MM.1S (cell line): ENCODE results near the gene ZNF385D.

Experiments
- DNase-seq: peaks from one replicate; pipeline ENCODE4 v3.0.0-alpha.2; 2015
- H2AFZ ChIP-seq: fragments of 300-600 bp; sonication (generic); 2 replicates; pipeline ENCODE4 v1.6.0; 2016; ENCODE audit warnings: antibody characterized with exemption, low read length
- H3F3A ChIP-seq: fragments of 300-600 bp; sonication (generic); 2 replicates; pipeline ENCODE4 v1.6.1; 2016; ENCODE audit warnings: mild to moderate bottlenecking, antibody characterized with exemption, low read length, moderate library complexity, mixed read lengths; ENCODE audit not compliant: insufficient read depth
- H3K27ac ChIP-seq: fragments of 300-600 bp; sonication (generic); 2 replicates; pipeline ENCODE4 v1.5.1; 2016; ENCODE audit warnings: mild to moderate bottlenecking, low read length
- H3K27me3 ChIP-seq: fragments of 300-600 bp; sonication (generic); replicated peaks from 2 replicates; pipeline ENCODE4 v1.6.0; 2016; ENCODE audit warnings: low read length; ENCODE audit not compliant: insufficient read depth
- H3K36me3 ChIP-seq: fragments of 300-600 bp; sonication (generic); replicated peaks from 2 replicates; pipeline ENCODE4 v1.6.1; 2016; ENCODE audit warnings: mild to moderate bottlenecking, low read length, mixed read lengths; ENCODE audit not compliant: insufficient read depth
- H3K4me1 ChIP-seq: fragments of 300-600 bp; sonication (generic); 2 replicates; pipeline ENCODE4 v1.6.1; 2016; ENCODE audit warnings: low read length, mixed read lengths
- H3K4me2 ChIP-seq: fragments of 300-600 bp; sonication (generic); 2 replicates; pipeline ENCODE4 v1.6.0; 2016; ENCODE audit warnings: low read depth, low read length
- H3K4me3 ChIP-seq: fragments of 300-600 bp; sonication (generic); 2 replicates; pipeline ENCODE4 v1.5.1; 2016; ENCODE audit warnings: low read length, mixed read lengths
- H3K79me2 ChIP-seq: fragments of 300-600 bp; sonication (generic); 2 replicates; pipeline ENCODE4 v1.6.1; 2016; ENCODE audit warnings: mixed run types, low read length, mixed read lengths
- H3K9ac ChIP-seq: fragments of 300-600 bp; sonication (generic); 2 replicates; pipeline ENCODE4 v1.6.1; 2016; ENCODE audit warnings: low read length, mixed read lengths
- H3K9me2 ChIP-seq: fragments of 300-600 bp; sonication (generic); replicated peaks from 2 replicates; pipeline ENCODE4 v1.6.1; 2016; ENCODE audit warnings: mild to moderate bottlenecking, low read length, mixed read lengths; ENCODE audit not compliant: insufficient read depth
- H3K9me3 ChIP-seq: fragments of 300-600 bp; sonication (generic); replicated peaks from 2 replicates; pipeline ENCODE4 v1.6.1; 2016; ENCODE audit warnings: mild to moderate bottlenecking, low read length, mixed read lengths; ENCODE audit not compliant: insufficient read depth
- H4K20me1 ChIP-seq: fragments of 300-600 bp; sonication (generic); 2 replicates; pipeline ENCODE4 v1.6.1; 2016; ENCODE audit warnings: mild to moderate bottlenecking, low read length, moderate library complexity, mixed read lengths; ENCODE audit not compliant: insufficient read depth
- EZH2 ChIP-seq: fragments of 300-600 bp; sonication (generic); optimal IDR thresholded peaks from 2 replicates; pipeline ENCODE3; 2017; ENCODE audit warnings: low read depth, mild to moderate bottlenecking, antibody characterized with exemption, low read length, mixed read lengths
- EZH2phosphoT487 ChIP-seq: fragments of 300-600 bp; sonication (generic); IDR thresholded peaks from 2 replicates; pipeline ENCODE4 v1.6.1; 2018; ENCODE audit warnings: antibody characterized with exemption, low read length
- TF ChIP-seq, protein P1 (sequence below): fragments of 300-600 bp; sonication (generic); IDR thresholded peaks from 2 replicates; pipeline ENCODE4 v1.5.1; 2016; ENCODE audit warnings: antibody characterized with exemption, low read length, mixed read lengths

ZNF385D gene

DNA sequence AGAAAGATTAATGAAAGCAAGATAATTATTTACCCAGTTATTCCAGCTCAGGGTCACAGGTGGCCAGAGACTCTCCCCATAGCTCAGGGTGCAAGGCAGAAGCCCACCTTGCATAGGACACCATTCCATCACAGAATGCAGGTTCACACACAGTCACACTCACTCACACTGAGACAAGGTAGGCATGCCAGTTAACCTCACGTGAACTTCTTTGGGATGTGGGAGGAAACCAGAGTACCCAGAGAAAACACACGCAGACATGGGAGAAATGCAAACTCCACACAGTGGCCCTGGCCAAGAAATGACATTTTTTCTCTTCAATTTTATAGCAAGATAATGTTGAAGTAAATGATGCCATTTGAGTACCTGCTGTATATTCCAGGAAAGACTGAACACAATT, 106.7 kb downstream of the ZNF385D start:
- Histone ChIP-seq H3K79me2 (no peaks in the 10 kb centered on the region), H3K9ac (no peak overlapping the region), H3K4me3 (no peak overlapping the region), H3K4me1 (no peaks in the 10 kb centered on the region), H3F3A (no peaks in the 10 kb centered on the region), H3K9me2 (no peaks in the 10 kb centered on the region), H3K27me3 (no peaks in the 10 kb centered on the region), H3K27ac (no peak overlapping the region), H3K9me3 (no peaks in the 10 kb centered on the region), H3K36me3 (no peaks in the 10 kb centered on the region), H4K20me1 (no peaks in the 10 kb centered on the region), H3K4me2 (no peak overlapping the region), H2AFZ (no peak overlapping the region)
- TF ChIP-seq EZH2phosphoT487 = no peak
- TF ChIP-seq, protein P1, sequence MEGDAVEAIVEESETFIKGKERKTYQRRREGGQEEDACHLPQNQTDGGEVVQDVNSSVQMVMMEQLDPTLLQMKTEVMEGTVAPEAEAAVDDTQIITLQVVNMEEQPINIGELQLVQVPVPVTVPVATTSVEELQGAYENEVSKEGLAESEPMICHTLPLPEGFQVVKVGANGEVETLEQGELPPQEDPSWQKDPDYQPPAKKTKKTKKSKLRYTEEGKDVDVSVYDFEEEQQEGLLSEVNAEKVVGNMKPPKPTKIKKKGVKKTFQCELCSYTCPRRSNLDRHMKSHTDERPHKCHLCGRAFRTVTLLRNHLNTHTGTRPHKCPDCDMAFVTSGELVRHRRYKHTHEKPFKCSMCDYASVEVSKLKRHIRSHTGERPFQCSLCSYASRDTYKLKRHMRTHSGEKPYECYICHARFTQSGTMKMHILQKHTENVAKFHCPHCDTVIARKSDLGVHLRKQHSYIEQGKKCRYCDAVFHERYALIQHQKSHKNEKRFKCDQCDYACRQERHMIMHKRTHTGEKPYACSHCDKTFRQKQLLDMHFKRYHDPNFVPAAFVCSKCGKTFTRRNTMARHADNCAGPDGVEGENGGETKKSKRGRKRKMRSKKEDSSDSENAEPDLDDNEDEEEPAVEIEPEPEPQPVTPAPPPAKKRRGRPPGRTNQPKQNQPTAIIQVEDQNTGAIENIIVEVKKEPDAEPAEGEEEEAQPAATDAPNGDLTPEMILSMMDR = no peak
- no peak for TF ChIP-seq EZH2
- DNase-seq = no peak

DNA sequence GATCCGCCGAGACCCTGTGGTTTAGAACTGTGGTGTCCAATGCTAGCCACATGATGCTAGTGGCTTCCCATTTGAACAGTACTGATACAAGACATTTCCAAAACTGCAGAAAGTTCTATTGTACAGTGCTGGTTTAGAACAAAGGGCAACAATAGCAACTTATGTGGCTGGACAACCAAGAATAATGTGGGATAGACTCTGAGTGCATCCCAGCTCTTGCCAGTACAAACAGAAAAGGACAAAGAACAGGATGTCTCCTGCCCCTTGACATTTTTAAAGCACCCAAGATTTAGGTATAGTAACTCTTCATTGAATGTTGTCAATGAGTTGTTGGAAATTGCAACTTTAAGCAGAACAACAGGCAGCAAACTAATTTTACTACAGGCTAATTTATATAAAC, 107.3 kb downstream of the ZNF385D start:
- Histone ChIP-seq H2AFZ (no peak overlapping the region), H3K9me3 (no peaks in the 10 kb centered on the region), H3K27me3 (no peaks in the 10 kb centered on the region), H3F3A (no peaks in the 10 kb centered on the region), H4K20me1 (no peaks in the 10 kb centered on the region), H3K4me1 (no peaks in the 10 kb centered on the region), H3K36me3 (no peaks in the 10 kb centered on the region), H3K9me2 (no peaks in the 10 kb centered on the region), H3K79me2 (no peaks in the 10 kb centered on the region), H3K4me2 (no peak overlapping the region), H3K9ac (no peak overlapping the region), H3K4me3 (no peak overlapping the region), H3K27ac (no peak overlapping the region)
- no peak for DNase-seq
- no peak for TF ChIP-seq EZH2

DNA sequence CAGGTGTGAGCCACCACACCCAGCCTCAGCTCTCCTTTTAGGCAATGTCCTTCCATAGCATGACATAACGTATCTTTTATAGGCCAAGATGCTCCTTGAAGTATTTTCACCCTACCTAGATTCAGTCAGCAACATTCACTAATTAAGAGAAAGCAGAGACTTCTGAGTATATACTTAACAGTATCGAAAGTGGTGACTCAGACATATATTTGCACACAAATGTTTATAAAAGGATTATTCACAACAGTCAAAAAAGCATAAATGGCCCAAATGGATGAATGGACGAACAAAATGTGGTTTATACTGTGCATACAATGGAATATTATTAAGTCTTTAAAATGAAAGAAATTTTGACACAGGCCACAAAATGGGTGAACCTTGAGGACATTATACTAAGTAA, 108.6 kb downstream of the ZNF385D start:
- no peaks in the 10 kb centered on the region for H4K20me1 ChIP-seq
- H3K9me2 ChIP-seq = no peaks in the 10 kb centered on the region
- H3F3A ChIP-seq = no peaks in the 10 kb centered on the region
- no peaks in the 10 kb centered on the region for H3K27me3 ChIP-seq
- no peak overlapping the region for H3K9ac ChIP-seq
- no peak overlapping the region for H3K4me2 ChIP-seq
- H3K36me3 ChIP-seq = no peaks in the 10 kb centered on the region
- H3K9me3 ChIP-seq = no peaks in the 10 kb centered on the region
- no peaks in the 10 kb centered on the region for H3K79me2 ChIP-seq
- H3K4me3 ChIP-seq = no peak overlapping the region
- no peaks in the 10 kb centered on the region for H3K4me1 ChIP-seq
- H3K27ac ChIP-seq = no peak overlapping the region
- TF ChIP-seq EZH2phosphoT487 = no peak
- TF ChIP-seq, protein P1 = no peak
- no peak for TF ChIP-seq EZH2
- no peak overlapping the region for H2AFZ ChIP-seq
- no peak for DNase-seq

DNA sequence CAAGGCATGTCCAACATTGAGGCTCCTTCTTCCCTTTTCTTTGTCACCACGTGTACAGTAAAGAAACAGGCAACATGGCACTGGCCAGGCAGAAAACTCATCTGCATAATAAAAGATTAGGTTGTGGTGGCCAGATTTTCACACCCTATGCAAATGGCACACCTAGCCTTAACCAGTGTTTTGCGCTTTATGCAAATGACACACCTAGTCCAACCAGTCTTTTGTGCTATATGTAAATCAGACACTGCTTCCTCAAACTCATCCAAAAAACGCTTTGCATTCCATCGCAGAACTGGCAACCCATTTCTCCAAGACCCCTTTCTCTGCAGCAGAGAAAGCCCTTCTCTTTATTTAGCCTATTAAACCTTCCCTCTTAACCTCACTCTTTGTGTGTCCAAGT, 109.1 kb downstream of the ZNF385D start:
- TF ChIP-seq, protein P1 = no peak
- no peak for TF ChIP-seq EZH2phosphoT487
- TF ChIP-seq EZH2 = no peak
- Histone ChIP-seq H3F3A (no peaks in the 10 kb centered on the region), H3K4me1 (no peaks in the 10 kb centered on the region), H3K36me3 (no peaks in the 10 kb centered on the region), H3K27me3 (no peaks in the 10 kb centered on the region), H3K4me3 (no peak overlapping the region), H3K4me2 (no peak overlapping the region), H4K20me1 (no peaks in the 10 kb centered on the region), H3K9ac (no peak overlapping the region), H3K27ac (no peak overlapping the region), H3K79me2 (no peaks in the 10 kb centered on the region), H3K9me3 (no peaks in the 10 kb centered on the region), H2AFZ (no peak overlapping the region), H3K9me2 (no peaks in the 10 kb centered on the region)
- DNase-seq = no peak
